ENCODE measurements around the gene PTPRZ1.

DNA sequence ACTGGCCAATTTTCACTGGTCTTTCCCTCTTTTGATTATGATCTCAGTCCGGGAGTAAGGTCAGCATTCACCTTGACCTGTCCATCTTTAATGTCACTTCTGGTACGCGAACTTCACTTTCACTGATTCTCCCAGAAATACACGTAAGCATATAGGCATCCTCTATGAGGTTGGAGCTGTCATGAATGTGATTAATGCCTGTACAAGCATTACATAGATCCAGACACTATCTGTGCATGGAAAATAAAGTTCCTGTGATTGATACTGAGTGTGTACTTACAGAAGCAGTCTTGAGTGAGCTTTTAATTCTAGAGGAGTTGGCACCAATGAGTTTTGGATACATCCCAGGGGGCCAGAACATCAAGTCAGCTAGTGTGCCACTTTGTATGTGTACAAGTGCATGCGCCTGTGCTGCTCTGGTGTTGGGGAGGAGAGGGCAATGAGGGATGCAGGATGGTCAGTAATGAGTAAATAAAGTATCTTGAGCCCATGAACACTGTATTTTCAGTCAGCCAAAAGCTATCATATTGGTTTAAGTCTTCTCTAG is 6.0 kb downstream of the PTPRZ1 start:
- TF ChIP-seq, protein P1, sequence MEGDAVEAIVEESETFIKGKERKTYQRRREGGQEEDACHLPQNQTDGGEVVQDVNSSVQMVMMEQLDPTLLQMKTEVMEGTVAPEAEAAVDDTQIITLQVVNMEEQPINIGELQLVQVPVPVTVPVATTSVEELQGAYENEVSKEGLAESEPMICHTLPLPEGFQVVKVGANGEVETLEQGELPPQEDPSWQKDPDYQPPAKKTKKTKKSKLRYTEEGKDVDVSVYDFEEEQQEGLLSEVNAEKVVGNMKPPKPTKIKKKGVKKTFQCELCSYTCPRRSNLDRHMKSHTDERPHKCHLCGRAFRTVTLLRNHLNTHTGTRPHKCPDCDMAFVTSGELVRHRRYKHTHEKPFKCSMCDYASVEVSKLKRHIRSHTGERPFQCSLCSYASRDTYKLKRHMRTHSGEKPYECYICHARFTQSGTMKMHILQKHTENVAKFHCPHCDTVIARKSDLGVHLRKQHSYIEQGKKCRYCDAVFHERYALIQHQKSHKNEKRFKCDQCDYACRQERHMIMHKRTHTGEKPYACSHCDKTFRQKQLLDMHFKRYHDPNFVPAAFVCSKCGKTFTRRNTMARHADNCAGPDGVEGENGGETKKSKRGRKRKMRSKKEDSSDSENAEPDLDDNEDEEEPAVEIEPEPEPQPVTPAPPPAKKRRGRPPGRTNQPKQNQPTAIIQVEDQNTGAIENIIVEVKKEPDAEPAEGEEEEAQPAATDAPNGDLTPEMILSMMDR (conservative IDR thresholded peaks at IDR 0.05 in 1 of 2, IDR thresholded peaks at IDR 0.05 in 1 of 2; ENCODE audit: extremely low read depth in 1 of 2, insufficient read depth in 1 of 2, low read depth in 1 of 2, low read length in 2 of 2), result no peak
- no peak for TF ChIP-seq EZH2 (IDR thresholded peaks at IDR 0.05; ENCODE audit: borderline replicate concordance, low read length)

Data from mammary epithelial cell (primary cell).